ENCODE measurements around the gene CD47.

DNA sequence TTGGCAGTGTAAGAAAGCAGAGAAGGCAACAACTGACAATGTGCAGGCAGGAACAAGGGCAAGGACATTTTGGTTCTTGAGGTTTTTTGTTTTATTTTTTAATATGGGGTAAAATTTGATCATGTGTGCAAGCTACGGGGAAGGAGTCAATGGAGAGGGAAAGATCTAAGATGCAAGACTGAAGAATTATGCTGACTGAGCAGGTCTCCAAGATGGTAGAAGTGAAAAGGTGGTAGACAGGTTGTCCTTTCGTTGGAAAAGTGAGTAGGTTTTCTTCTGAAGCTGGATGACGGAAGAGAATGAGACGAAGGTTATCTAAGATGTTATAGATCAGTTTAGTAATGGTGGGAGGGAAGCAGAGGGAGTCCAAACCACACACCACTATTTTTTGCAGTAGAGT is 4.2 kb downstream of the CD47 start:
- no peak for TF ChIP-seq CTCF (IDR thresholded peaks at IDR 0.05; ENCODE audit: borderline replicate concordance, extremely low read depth, low read length, poor library complexity, severe bottlenecking)
- no peak for TF ChIP-seq EZH2 (IDR thresholded peaks at IDR 0.05; ENCODE audit: borderline replicate concordance, low read depth, low read length, severe bottlenecking)

All from DND-41 (cell line).